ENCODE results near the gene ZC3H8.
A peak's percentile ranks its signal among the peaks of the same experiment; 100 is the strongest.
"Not testable (repeated sequence)": the region's sequence is repeated elsewhere in the genome, so short reads cannot be mapped to it uniquely, and the experiment has no call there.

Gene ZC3H8

GRCh38 chr2:112254466-112255240 is at the start of gene ZC3H8:
TSS of gene ZC3H8 (minus strand) at chr2:112255042. CDS start at chr2:112254981, 61 bp downstream.
- peak; percentile 91 to 94 for DNase-seq (ENCODE audit: low read depth in 2 of 2)

GRCh38 chr2:112304298-112304941 is 49.6 kb upstream of the ZC3H8 start:
- DNase-seq (ENCODE audit: low read depth in 2 of 2), result no peak

- DNase-seq (ENCODE audit: low read depth in 2 of 2), result no peak
Observed at GRCh38 chr2:112301973-112302372, 47.1 kb upstream of the ZC3H8 start.

GRCh38 chr2:112301171-112301584 is 46.3 kb upstream of the ZC3H8 start:
- no peak for DNase-seq (ENCODE audit: low read depth in 2 of 2)

GRCh38 chr2:112296407-112296806 is 41.6 kb upstream of the ZC3H8 start:
- no peak for DNase-seq (ENCODE audit: low read depth in 2 of 2)

- no peak for DNase-seq (ENCODE audit: low read depth in 2 of 2)
Observed at GRCh38 chr2:112295407-112296078, 40.7 kb upstream of the ZC3H8 start.

GRCh38 chr2:112293636-112294401 is 39.0 kb upstream of the ZC3H8 start:
- DNase-seq (ENCODE audit: low read depth in 2 of 2), result no peak

GRCh38 chr2:112290648-112291047 is 35.8 kb upstream of the ZC3H8 start:
- no peak for DNase-seq (ENCODE audit: low read depth in 2 of 2)

- DNase-seq (ENCODE audit: low read depth in 2 of 2), result no peak
Observed at GRCh38 chr2:112290088-112290487, 35.2 kb upstream of the ZC3H8 start.

GRCh38 chr2:112283535-112283934 is 28.7 kb upstream of the ZC3H8 start:
- not testable (repeated sequence) for DNase-seq (ENCODE audit: low read depth in 2 of 2)

GRCh38 chr2:112282066-112282465 is 27.2 kb upstream of the ZC3H8 start:
- not testable (repeated sequence) for DNase-seq (ENCODE audit: low read depth in 2 of 2)

GRCh38 chr2:112277596-112278220 is 22.9 kb upstream of the ZC3H8 start:
- DNase-seq (ENCODE audit: low read depth in 2 of 2), result no peak

GRCh38 chr2:112276954-112277353 is 22.1 kb upstream of the ZC3H8 start:
- DNase-seq (ENCODE audit: low read depth in 2 of 2), result no peak

GRCh38 chr2:112275887-112276773 is 21.3 kb upstream of the ZC3H8 start:
- DNase-seq (ENCODE audit: low read depth in 2 of 2), result peak; percentile 69 to 76

- DNase-seq (ENCODE audit: low read depth in 2 of 2), result peak; percentile 97 to 98
Observed at GRCh38 chr2:112275311-112275886, 20.6 kb upstream of the ZC3H8 start, which contains the start of gene ZC3H6. TSS of gene ZC3H6 (plus strand) at chr2:112275597. CDS start at chr2:112275995, 398 bp downstream.

- no peak for DNase-seq (ENCODE audit: low read depth in 2 of 2)
Observed at GRCh38 chr2:112273349-112273748, 18.5 kb upstream of the ZC3H8 start.

- no peak for DNase-seq (ENCODE audit: low read depth in 2 of 2)
Observed at GRCh38 chr2:112272669-112273068, 17.8 kb upstream of the ZC3H8 start.

- no peak for DNase-seq (ENCODE audit: low read depth in 2 of 2)
Observed at GRCh38 chr2:112268547-112268946, 13.7 kb upstream of the ZC3H8 start.

- no peak for DNase-seq (ENCODE audit: low read depth in 2 of 2)
Observed at GRCh38 chr2:112262876-112263275, 8.0 kb upstream of the ZC3H8 start.

GRCh38 chr2:112260295-112260625 is 5.4 kb upstream of the ZC3H8 start:
- DNase-seq (ENCODE audit: low read depth in 2 of 2), result no peak

All from stimulated activated CD8-positive, alpha-beta memory T cell treated with anti-CD3 and anti-CD28 coated beads, Interleukin-7, amount 100 ng/mL, for 4 hours (primary cell).